ENCODE results near the gene CUBN. TPM values are rescaled to one million over a fixed set of nuclear protein-coding genes. Genes with fewer than 3 reads are reported as not detected.

CUBN gene
- total and polyA plus RNA-seq, 10 of the 15 experiments (the other 5 are each of a cell fraction or from before 2014, with no cell fraction given): under 0.01 to 0.14 (median 0.02) TPM; not detected in 6

DNA sequence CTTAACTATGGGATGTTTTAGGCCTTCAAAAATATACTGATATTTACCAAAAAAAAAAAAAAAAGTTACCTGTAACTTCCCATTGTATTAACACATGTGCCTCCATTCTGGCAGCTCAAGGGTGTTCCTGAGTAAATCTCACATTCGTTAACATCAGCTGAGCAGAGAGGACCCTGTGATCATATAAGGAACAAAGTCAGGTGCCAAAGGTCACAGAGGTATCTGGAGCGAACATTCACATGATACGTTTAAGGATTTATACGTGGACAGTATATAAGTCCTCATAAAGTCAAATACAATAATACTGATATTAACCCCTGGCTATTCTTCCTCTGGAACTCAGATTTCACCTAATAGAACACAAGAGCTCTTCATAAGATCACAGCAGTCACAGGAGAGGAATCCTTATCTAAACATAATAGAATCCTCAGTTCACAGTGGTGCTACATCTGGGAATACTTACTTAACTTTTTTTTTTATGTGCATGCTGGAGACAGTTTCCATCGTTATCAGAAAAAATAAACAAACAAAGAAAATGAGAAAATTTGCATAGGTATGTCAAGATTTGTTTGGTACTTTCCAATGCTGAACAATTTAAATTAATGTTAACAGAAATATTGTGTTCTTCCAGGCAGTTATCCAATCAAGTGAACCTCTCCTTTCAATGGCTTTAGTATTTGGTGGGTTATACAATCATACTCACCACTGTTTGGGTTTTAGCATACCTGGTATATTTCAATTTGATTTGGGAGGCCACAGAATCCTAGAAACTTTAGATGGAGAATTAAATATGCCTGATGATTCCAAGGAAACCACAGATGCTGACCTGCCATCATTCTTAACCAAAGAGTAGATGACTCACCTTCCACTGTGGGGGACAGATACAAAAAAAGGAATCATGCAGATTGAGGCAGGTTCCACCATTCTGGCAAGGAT lies 6.6 kb downstream of the CUBN start:
- no peak for DNase-seq (ENCODE audit: low read depth, low spot score)
- Histone ChIP-seq H3K9me3 (replicated peaks; ENCODE audit: control insufficient read depth, insufficient read depth, low read length) (no peaks in the 10 kb centered on the region), H3K79me2 (ENCODE audit: control insufficient read depth, insufficient read depth, low read length) (no peaks in the 10 kb centered on the region), H3K27me3 (replicated peaks in 1 of 2; ENCODE audit: control insufficient read depth in 2 of 2, insufficient read depth in 2 of 2, low read length in 1 of 2) (no peaks in the 10 kb centered on the region), H3K4me2 (ENCODE audit: control insufficient read depth, insufficient read depth) (no peak overlapping the region), H2AFZ (ENCODE audit: control insufficient read depth, low read depth, low read length) (no peak overlapping the region), H3K9ac (ENCODE audit: control insufficient read depth, insufficient read depth, low read length) (no peak overlapping the region), H3K4me3 (no peak overlapping the region), H4K20me1 (ENCODE audit: control insufficient read depth, insufficient read depth) (no peaks in the 10 kb centered on the region), H3K27ac (ENCODE audit: control insufficient read depth, insufficient read depth) (no peak overlapping the region), H3K4me1 (ENCODE audit: control insufficient read depth, insufficient read depth, low read length) (no peaks in the 10 kb centered on the region), H3K36me3 (ENCODE audit: control insufficient read depth in 2 of 2, insufficient read depth in 2 of 2, low read length in 1 of 2) (no peaks in the 10 kb centered on the region)
- in situ Hi-C loops (cut with MboI) (no loop called here), intact Hi-C loops (cut with micrococcal nuclease; ENCODE audit: unreplicated experiment) (loop anchor here (10.0 kb wide), 1 partner anchor 132 kb away; no protein-coding TSS in a partner anchor)
- ChIA-PET RAD21 (ENCODE audit: unreplicated experiment) (no interaction called here), POLR2A (interaction anchor here (0.6 kb wide), 1 partner anchor 711 kb away, joined by 3 read pairs; no protein-coding TSS in a partner anchor), SMC1A (ENCODE audit: uncharacterized antibody, unreplicated experiment) (no interaction called here), CTCF (interaction anchor here (0.6 to 0.9 kb wide), 2 partner anchors 253 to 526 kb away, joined by 3 to 5 read pairs; no protein-coding TSS in a partner anchor)
- FAIRE-seq: no peak
- 53% methylated on average over 5 of the region's 5 CpGs for WGBS (ENCODE audit: insufficient coverage, insufficient replicate concordance, low lambda C conversion rate, missing lambda C conversion rate)
- ATAC-seq: no peak
- no TSS peak for BruUV-seq (replicated peaks)
- TF ChIP-seq SIX5 (IDR thresholded peaks at IDR 0.05; ENCODE audit: low read depth, low read length, severe bottlenecking) (no peak), ZSCAN29 (IDR thresholded peaks at IDR 0.05) (no peak), LARP7 (IDR thresholded peaks at IDR 0.05) (no peak), MLLT1 (IDR thresholded peaks at IDR 0.05) (no peak), RUNX3 (IDR thresholded peaks at IDR 0.05; ENCODE audit: low read length) (no peak), SUPT20H (IDR thresholded peaks at IDR 0.05; ENCODE audit: borderline replicate concordance, control insufficient read depth, low read depth, low read length) (no peak), SIN3A (IDR thresholded peaks at IDR 0.05; ENCODE audit: low read depth, low read length) (no peak), EED (IDR thresholded peaks at IDR 0.05; ENCODE audit: low read depth) (no peak), CBX5 (IDR thresholded peaks at IDR 0.05; ENCODE audit: low read depth) (no peak), BACH1 (IDR thresholded peaks at IDR 0.05; ENCODE audit: borderline replicate concordance) (no peak), SREBF2 (IDR thresholded peaks at IDR 0.05; ENCODE audit: low read length) (no peak), EP300 (IDR thresholded peaks at IDR 0.05; ENCODE audit: borderline replicate concordance in 1 of 2, control insufficient read depth in 1 of 2, low read depth in 2 of 2, low read length in 2 of 2) (no peak), NR2C2 (IDR thresholded peaks at IDR 0.05; ENCODE audit: borderline replicate concordance, control insufficient read depth, insufficient read length, low read depth) (no peak), SREBF1 (IDR thresholded peaks at IDR 0.05; ENCODE audit: low read length) (no peak), ESRRA (IDR thresholded peaks at IDR 0.05; ENCODE audit: low read length) (no peak)
- TF ChIP-seq, protein P1, sequence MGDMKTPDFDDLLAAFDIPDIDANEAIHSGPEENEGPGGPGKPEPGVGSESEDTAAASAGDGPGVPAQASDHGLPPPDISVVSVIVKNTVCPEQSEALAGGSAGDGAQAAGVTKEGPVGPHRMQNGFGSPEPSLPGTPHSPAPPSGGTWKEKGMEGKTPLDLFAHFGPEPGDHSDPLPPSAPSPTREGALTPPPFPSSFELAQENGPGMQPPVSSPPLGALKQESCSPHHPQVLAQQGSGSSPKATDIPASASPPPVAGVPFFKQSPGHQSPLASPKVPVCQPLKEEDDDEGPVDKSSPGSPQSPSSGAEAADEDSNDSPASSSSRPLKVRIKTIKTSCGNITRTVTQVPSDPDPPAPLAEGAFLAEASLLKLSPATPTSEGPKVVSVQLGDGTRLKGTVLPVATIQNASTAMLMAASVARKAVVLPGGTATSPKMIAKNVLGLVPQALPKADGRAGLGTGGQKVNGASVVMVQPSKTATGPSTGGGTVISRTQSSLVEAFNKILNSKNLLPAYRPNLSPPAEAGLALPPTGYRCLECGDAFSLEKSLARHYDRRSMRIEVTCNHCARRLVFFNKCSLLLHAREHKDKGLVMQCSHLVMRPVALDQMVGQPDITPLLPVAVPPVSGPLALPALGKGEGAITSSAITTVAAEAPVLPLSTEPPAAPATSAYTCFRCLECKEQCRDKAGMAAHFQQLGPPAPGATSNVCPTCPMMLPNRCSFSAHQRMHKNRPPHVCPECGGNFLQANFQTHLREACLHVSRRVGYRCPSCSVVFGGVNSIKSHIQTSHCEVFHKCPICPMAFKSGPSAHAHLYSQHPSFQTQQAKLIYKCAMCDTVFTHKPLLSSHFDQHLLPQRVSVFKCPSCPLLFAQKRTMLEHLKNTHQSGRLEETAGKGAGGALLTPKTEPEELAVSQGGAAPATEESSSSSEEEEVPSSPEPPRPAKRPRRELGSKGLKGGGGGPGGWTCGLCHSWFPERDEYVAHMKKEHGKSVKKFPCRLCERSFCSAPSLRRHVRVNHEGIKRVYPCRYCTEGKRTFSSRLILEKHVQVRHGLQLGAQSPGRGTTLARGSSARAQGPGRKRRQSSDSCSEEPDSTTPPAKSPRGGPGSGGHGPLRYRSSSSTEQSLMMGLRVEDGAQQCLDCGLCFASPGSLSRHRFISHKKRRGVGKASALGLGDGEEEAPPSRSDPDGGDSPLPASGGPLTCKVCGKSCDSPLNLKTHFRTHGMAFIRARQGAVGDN (IDR thresholded peaks at IDR 0.05): no peak
- TF ChIP-seq, protein P2, sequence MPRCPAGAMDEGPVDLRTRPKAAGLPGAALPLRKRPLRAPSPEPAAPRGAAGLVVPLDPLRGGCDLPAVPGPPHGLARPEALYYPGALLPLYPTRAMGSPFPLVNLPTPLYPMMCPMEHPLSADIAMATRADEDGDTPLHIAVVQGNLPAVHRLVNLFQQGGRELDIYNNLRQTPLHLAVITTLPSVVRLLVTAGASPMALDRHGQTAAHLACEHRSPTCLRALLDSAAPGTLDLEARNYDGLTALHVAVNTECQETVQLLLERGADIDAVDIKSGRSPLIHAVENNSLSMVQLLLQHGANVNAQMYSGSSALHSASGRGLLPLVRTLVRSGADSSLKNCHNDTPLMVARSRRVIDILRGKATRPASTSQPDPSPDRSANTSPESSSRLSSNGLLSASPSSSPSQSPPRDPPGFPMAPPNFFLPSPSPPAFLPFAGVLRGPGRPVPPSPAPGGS (IDR thresholded peaks at IDR 0.05; ENCODE audit: borderline replicate concordance, insufficient read depth, low read depth, low read length, poor library complexity, severe bottlenecking): no peak

Measured in GM12878 (cell line).